ENCODE results near the gene SDK2.

Gene SDK2

GRCh38 chr17:73289549-73290254 lies 354.5 kb downstream of the SDK2 start:
- DNase-seq = no peak

DNA sequence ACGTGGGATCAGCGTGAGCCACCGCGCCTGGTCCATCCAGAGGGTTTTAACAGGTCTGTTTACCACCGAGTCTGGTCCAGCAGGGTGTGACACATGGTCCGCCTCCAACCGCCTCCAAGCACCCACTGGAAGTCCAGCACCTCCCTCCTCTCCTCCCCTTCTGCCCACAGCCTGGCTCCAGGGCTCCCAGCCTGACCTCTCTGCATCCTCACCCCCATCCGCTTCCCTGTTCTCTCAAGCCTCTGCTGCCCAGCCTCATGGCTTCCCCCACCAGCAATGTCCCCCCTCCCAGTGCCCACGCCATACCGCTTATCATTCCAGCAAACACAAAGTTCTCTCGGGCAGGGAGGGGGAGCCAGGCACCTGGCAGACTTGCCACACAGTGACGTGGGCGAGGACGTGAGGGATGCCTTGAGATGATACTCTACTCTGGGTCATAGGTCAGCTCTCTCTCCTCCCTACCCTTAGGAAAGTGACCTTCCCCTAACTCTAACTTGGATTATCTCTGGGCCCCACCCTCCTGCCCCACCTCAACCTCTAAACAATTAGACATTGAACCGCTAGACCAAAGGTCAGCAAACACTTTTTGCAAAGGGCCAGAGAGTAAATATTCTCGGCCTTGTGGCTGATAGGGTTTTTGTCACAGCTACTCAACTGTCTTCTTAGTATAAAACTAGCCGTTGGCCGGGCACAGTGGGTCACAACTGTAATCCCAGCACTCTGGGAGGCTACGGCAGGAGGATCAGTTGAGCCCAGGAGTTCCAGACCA lies 355.5 kb downstream of the SDK2 start:
- no peak for DNase-seq

DNA sequence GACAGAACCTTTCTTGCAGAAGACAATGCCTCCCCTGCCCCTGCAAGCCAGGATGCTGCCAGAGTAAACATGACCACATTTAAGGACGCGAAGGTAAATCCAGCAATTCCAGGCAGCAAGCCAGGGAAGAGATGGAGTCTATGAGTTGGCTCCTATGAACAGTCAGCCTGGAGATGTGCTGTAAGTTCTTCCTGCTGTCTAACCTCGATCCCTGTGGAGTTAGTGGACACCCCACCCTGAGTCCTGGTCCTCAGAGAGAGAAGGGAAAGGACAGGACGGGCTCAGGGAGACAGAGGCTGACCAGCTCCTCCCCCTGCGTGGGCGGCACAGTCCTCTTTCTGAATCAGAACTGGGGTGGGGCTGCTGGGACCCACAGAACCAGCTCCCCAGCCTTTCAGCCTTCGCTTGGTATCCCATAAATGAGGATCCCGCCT lies 357.4 kb downstream of the SDK2 start:
- DNase-seq = no peak

DNA sequence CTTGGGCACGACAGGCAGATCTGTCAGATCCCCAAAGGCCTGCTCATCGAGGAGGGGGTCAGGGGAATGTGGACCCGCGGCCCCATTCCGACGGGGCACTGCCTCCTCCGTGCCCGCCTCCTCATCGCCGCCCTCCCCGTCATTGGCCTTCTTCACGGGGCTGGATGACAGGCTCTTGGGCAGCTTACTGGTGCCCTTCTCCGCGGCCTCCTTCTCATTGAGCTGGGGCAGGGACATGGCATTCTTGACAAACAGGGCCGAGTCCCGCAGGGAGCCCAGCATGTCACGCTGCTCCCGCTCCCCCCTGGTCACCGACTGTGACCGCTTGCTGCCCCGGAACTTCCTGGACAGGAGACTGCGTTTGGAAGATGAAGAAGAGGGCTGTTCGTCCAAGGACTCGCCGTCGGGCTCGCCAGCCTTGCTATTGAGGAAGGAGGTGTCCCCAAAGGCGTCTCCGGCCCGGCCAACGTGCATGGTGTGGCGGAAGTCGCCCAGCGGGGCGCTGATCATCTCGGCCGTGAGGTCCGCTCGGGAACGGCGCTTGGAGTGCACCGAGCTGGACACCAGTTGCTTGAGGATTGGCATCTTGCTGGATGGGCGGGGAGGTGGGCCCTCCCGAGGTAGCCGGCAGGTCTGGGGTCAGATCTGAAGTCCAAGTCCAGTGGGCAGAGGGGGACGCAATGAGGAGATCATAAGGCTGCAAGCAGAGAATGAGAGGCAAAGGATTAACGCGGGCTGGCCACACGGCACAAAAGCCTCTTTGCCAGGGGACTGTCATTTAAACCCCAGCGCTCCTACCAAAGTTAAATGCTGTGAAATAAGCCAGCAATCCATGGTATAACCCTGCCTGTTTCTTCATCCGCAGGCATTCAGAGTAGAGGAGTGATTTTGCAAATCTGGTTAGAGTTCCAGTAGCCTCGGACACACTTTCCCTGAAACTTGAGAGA lies 358.1 kb downstream of the SDK2 start:
- DNase-seq = no peak

GRCh38 chr17:73285603-73285908 lies 358.7 kb downstream of the SDK2 start:
- DNase-seq = no peak

DNA sequence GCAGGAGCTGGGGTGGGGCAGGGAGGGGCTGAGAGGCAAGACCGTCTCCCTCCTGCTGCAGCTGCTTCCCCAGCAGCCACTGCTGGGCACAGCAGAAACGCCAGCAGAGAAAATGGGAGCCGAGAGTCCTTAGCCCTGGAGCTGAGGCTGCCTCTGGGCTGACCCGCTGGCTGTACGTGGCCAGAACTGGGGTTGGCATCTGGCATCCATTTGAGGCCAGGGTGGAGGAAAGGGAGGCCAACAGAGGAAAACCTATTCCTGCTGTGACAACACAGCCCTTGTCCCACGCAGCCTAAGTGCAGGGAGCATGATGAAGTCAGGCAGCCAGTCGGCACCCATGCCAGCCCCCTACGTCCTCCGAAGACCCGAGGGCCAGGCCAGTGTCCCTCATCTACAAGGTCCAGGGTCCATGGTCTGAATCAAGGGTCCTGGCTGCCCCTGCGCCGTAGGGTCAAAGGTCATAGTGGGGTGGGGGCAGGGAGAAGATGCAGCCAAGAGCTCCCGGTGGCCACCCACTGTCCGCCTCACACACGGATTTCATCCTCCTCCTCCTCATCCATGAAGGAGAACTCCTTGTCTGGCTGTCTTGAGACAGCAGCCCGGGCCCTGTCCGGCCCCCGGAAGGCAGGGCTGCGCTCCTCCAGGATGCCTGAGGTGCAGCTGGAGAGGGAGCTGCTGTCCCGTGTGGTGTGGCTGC lies 359.2 kb downstream of the SDK2 start:
- no peak for DNase-seq

Data from CD4-positive, alpha-beta T cell treated with Interleukin-1 beta for 1 hour (primary cell).